ENCODE data around the gene DOCK4. TPM values are rescaled to one million over a fixed set of nuclear protein-coding genes. Genes with fewer than 3 reads are reported as not detected.

The DOCK4 gene
- 3.4 to 9.3 TPM (median 6.4 TPM) in 5 replicates for total RNA-seq (2022; extraction: Qiagen RNA extraction)

GRCh38 chr7:112206238-112206990 is at the start of gene DOCK4, which contains the start of gene ZNF277:
Gene DOCK4, minus strand, starts transcription at chr7:112206399. Its CDS starts 261 bp downstream, at chr7:112206138.
Gene ZNF277, plus strand, starts transcription at chr7:112206695. Its CDS starts 22 bp downstream, at chr7:112206717.

Other genes starting within 250 kb of the DOCK4 start
- gene ZNF277, start 296 bp upstream of the DOCK4 start, total RNA-seq (2022; extraction: Qiagen RNA extraction) = 10.5 to 20.1 TPM (median 13.3 TPM) in 5 replicates
- 26.7 to 38.4 TPM (median 29.2 TPM) in 5 replicates for gene IFRD1, start 244.1 kb upstream of the DOCK4 start, total RNA-seq (2022; extraction: Qiagen RNA extraction)

All from A549 treated with Hydrocortisone at 1 μM for 4 hours (cell line).